Astrocyte (in vitro differentiated cells and primary cell): ENCODE measurements around the gene ARL6IP5.

Source experiments
- EZH2 ChIP-seq: IDR thresholded peaks from 2 replicates; pipeline ENCODE4 v1.6.1; 2012; ENCODE audit warnings: mild to moderate bottlenecking, low read length, inconsistent platforms; ENCODE audit not compliant: insufficient read depth
- TF ChIP-seq, protein P1 (sequence below): IDR thresholded peaks from 2 replicates; pipeline ENCODE4 v1.5.1; 2011; ENCODE audit warnings: low read depth, mild to moderate bottlenecking, inconsistent platforms, low read length, moderate library complexity; ENCODE audit not compliant: insufficient read depth

DNA sequence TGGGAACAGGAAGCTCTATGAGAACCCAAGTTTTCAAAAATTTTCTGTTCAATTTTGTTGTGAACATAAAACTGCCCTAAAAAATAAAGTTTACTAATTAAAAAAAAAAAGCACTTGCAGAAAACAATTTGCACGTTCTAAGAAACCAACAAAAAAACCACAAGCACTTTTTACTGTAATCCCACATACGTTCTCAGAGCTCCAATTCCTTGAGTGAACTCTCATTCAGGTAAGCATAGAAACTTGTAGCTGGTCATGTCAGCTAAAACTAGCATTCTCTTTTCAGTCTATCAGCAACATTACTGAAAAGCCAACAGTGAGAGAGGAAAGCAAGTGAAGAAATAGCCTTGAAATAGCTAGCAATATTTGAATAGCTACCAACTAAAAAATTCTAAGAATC is 21.1 kb upstream of the ARL6IP5 start:
- TF ChIP-seq, protein P1, sequence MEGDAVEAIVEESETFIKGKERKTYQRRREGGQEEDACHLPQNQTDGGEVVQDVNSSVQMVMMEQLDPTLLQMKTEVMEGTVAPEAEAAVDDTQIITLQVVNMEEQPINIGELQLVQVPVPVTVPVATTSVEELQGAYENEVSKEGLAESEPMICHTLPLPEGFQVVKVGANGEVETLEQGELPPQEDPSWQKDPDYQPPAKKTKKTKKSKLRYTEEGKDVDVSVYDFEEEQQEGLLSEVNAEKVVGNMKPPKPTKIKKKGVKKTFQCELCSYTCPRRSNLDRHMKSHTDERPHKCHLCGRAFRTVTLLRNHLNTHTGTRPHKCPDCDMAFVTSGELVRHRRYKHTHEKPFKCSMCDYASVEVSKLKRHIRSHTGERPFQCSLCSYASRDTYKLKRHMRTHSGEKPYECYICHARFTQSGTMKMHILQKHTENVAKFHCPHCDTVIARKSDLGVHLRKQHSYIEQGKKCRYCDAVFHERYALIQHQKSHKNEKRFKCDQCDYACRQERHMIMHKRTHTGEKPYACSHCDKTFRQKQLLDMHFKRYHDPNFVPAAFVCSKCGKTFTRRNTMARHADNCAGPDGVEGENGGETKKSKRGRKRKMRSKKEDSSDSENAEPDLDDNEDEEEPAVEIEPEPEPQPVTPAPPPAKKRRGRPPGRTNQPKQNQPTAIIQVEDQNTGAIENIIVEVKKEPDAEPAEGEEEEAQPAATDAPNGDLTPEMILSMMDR: no peak
- no peak for TF ChIP-seq EZH2
